Measurements from ENCODE around the gene CROCC2.

Gene CROCC2

GRCh38 chr2:240921311-240921994 lies 15.3 kb downstream of the CROCC2 start:
- DNase-seq: peak; percentile 96

- no peak for DNase-seq
Measured at GRCh38 chr2:240921995-240922244, 15.8 kb downstream of the CROCC2 start.

DNA sequence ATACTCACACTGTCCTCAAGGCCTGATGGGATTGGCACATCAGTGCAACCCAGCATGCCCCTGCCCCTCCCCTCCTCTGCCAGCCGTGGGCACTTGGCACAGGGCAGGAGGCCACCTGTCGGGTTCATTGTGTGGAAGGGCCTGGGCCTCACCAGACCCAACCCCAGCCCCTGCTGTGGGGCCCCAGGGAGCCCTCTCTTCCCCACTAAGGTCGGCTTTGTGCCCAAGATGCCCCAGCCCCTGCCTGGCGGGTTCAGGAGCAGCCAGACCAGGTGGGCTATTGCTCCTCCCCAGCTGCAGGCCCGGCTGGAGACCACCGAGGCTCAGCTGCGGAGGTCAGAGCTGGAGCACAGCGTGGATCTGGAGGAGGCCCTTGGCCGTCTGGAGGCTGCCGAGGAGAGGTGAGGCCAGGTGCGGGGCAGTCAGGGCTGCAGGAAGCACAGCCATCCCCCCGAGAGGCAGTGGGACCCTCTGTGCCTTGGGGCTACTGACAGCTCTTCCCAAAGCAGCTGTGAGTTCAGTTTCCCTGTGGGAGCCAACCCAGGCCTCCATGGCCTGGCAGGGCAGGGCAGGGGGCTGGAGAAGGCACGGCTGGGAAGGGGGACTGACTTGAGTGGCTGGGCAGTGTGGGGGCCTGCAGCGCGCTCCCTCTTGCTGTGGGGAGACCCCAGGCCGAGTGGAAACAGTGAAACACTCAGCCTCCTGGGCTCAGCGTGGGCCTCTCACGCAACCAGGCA lies 16.3 kb downstream of the CROCC2 start:
- DNase-seq: no peak

DNA sequence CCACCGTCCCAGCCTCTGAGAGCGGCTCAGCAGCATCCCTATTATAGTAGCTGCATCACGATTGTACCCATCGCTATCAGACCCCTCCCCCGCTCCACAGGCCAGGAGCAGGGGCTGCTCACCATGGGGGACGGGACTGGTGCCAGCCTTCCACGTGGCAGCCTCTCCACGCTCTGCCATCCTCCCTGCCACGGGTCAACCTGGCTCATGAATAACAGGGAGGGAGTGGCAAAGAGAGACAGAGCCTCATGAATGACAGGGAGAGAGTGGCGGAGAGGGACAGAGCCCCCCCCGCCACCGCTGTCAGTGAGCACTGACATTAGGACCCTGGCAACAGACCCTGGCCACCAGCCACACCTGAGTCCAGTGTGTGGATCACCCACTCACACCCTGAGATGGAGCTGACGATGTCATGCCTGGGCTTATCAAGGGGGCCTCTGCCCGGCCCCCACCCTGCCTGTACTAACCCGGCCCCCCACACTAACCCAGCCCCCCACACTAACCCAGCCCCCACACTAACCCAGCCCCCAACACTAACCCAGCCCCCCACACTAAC lies 16.9 kb downstream of the CROCC2 start:
- DNase-seq: peak; percentile 33

GRCh38 chr2:240925191-240925567 lies 19.0 kb downstream of the CROCC2 start:
- no peak for DNase-seq

- DNase-seq: no peak
Measured at GRCh38 chr2:240925568-240926515, 19.7 kb downstream of the CROCC2 start.

DNA sequence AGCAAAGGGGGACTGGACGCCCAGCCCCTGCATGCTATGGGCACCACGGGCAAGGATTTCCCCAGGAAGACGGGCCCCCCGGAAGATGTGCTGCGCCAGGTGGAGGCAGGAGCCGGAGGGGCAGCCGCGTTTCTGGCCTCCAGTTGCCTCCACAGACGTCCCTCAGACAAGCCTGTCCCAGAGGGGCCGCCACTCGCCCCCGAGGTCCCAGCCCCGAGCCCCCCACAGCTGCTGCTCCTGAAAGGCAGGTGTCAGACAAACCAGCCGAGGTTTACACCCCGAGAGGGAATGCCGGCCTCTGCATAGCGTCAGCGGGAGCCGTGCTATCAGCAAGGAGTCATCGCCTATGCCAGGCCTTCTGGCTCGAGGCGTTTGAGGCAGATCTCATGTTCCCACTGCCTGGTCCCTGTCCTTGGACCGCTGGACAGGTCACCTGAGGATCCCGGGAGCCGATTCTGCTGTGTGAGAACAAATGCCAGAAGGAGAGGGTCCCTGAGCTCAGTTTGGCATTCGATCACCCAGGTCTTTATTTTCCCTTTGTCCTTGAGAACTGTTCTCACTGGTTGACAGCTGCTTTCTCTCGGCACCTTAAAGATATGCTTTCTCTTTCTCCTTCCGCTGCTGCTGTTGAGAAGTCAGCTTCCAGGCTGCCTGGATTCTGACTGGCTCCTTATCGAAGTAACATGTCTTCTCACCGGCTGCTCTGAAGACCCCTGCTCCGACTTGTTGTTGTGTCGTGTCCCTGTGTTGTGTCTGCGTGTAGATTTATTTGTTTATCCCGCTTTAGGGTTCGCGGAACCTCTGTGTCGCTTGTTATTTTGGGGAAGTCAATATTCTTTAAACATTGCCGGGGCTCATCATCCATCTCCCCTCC lies 20.6 kb downstream of the CROCC2 start:
- no peak for DNase-seq

DNA sequence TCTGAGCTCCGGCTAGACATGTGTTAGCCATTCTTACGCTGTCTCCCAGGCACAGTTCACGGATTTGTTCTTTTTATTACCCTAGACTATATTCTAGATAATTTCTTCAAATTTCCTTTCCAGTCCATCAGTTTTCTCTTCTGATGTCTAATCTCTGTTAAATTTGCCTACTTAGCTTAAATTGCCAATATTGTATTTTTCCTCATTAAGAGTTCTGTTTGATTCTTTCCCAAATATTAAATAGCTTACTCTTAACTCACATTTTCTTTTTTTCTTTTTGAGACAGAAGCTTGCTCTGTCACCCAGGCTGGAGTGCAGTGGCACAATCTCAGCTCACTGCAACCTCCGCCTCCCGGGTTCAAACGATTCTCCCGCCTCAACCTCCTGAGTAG lies 21.2 kb downstream of the CROCC2 start:
- DNase-seq: no peak

GRCh38 chr2:240928476-240929363 lies 22.6 kb downstream of the CROCC2 start:
- no peak for DNase-seq

GRCh38 chr2:240929364-240930095 lies 23.4 kb downstream of the CROCC2 start:
- no peak for DNase-seq

GRCh38 chr2:240930096-240930630 lies 24.0 kb downstream of the CROCC2 start:
- no peak for DNase-seq

- DNase-seq: no peak
Measured at GRCh38 chr2:240930631-240931318, 24.6 kb downstream of the CROCC2 start.

DNA sequence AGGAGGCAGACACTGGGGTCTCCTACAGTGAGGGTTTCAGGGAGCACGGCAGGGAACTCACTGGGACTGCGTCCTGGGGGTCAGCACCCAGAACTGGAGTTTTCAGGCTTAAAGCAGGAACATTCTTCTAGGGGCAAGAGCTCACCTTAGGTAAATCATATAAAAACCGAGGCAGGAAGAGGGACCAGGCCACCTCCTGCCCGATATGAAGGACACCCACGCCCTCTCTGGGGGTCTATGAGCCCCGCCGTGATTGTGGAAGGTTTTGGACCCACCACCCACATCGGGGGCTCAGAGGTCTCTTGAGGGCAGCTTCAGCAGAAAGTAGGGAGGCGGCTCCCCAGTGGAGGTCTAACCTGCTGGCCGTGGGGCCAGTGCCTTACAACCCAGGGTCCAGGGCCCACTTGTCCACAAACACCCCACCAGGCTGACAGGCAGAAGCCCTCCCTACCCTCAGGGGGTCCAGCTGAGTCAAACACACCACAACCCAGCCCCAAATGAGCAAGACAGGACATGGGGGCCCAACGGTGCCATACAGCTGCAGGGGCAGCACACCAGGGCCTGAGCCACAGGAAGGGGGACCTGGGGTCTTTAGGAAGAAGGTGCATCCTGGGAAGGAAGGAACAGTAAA lies 25.3 kb downstream of the CROCC2 start:
- DNase-seq: no peak

- DNase-seq: no peak
Measured at GRCh38 chr2:240932001-240932723, 26.0 kb downstream of the CROCC2 start.

- no peak for DNase-seq
Measured at GRCh38 chr2:240932724-240933047, 26.6 kb downstream of the CROCC2 start.

GRCh38 chr2:240933048-240933965 lies 27.2 kb downstream of the CROCC2 start:
- no peak for DNase-seq
